GM19372 (cell line): ENCODE results near the gene INPP5F.

Source experiments
- ATAC-seq: cut with Tn5 transposase; IDR thresholded peaks from one replicate; pipeline ENCODE4 v1.9.1; 2021; ENCODE audit warnings: mild to moderate bottlenecking, low read depth, moderate library complexity; ENCODE audit not compliant: unreplicated experiment

The INPP5F gene

DNA sequence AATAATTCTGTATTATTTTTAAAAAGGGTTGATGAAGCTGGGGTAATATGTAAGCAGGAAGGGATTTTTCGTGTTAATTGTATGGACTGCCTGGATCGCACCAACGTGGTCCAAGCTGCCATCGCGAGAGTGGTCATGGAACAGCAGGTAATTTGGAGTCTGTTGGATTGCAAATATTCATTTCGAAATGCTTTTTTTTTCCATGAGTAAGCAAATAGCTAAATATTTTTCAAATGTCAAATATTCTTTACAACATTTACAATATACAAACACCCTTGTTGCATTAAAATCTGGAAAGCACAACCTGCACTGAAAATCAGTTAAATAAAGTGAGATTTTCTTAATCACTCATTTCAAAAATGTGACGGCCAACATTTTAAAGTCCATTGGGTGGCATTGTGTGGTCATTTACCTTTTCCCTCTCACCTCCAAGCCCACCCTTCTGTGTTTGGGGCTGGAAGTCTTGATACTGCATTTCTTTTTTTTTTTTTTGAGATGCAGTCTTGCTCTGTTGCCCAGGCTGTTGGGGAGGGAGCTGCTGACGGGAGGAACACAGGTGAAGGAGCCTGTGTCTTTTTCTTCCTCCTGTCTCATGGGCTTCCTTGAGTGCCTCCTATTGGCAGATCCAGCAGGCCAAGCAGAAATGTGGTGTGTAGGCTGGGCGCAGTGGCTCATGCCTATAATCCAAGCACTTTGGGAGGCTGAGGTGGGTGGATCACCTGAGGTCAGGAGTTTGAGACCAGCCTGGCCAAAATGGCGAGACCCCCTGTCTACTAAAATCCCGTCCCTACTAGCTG lies 80.7 kb downstream of the INPP5F start:
- ATAC-seq: no peak

- ATAC-seq: peak; percentile 65
These were observed 82.3 kb downstream of the INPP5F start for GRCh38 chr10:119807960-119808697.

DNA sequence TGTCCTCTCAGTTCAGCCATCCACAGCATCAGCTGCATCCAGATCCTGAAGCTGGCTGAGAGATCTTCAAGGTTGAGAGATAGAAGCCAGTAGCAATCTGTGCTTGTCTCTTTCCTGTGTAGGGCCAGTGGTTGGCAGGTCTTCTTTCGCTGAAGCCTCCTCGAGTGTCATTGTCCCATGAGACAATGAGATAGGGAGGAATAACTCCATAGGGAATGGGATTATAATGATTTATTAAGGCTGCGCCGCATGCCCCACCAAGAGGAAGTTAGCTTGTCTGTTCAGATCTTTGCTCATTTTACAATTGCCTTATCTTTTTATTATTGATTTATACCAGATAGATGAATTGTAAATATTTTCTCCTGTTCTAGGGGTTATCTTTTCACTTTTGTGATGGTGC lies 85.3 kb downstream of the INPP5F start:
- ATAC-seq: no peak

GRCh38 chr10:119812684-119813083 lies 86.8 kb downstream of the INPP5F start:
- no peak for ATAC-seq

DNA sequence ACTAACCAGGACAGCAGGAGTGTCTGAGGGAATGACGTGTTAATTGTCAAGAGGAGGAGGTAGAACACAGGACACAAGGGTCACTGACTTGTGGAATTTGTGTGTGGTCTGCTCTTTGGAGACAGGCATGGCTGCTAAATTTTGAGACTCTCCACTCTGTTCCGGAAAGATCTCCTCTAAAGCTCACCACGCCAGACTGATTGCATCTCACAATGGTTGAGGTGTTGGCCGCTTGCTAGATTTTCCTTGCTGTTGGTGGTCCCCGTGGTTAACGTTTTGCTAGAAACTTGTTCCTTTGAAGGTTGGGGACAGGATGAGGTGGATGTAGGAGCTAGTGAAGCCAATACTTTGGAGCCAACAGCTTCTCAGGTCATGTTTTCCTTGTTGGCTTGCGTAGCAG lies 89.8 kb downstream of the INPP5F start:
- ATAC-seq: no peak

GRCh38 chr10:119817991-119818888 lies 92.4 kb downstream of the INPP5F start:
- no peak for ATAC-seq

DNA sequence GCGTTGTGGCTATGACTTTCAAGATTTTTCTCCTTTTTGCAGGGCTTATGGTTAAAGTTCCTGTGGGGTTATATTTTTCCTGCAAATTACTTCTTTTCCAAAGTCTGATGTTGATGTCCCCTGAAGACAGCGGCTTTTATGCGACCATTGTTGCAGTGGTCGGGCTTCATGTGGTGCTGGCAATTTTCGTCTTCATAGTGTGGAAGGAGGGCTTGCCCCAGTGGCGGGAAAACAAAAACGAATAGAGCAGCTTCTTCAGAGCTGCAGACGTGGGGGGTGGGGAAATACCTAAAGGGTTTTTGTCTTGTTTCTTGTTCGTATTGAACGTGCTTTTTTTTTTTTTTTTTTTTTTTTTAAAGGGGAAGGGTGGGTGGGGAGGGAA lies 93.0 kb downstream of the INPP5F start:
- ATAC-seq: no peak

- no peak for ATAC-seq
These were observed 95.3 kb downstream of the INPP5F start for GRCh38 chr10:119821182-119821581.

GRCh38 chr10:119824299-119824698 lies 98.4 kb downstream of the INPP5F start:
- no peak for ATAC-seq

DNA sequence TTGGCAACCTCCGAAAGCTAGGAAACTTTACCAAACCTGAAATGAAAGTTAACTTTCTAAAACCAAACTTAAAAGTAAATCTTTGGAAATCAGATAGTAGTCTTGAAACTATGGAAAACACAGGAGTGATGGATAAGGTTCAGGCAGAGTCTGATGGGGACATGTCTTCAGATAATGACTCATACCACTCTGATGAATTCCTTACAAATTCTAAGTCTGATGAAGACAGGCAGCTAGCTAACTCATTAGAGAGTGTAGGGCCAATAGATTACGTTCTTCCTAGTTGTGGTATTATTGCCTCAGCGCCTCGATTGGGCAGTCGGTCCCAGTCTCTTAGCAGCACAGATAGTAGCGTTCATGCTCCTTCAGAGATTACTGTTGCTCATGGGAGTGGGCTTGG lies 100.9 kb downstream of the INPP5F start:
- ATAC-seq: no peak

DNA sequence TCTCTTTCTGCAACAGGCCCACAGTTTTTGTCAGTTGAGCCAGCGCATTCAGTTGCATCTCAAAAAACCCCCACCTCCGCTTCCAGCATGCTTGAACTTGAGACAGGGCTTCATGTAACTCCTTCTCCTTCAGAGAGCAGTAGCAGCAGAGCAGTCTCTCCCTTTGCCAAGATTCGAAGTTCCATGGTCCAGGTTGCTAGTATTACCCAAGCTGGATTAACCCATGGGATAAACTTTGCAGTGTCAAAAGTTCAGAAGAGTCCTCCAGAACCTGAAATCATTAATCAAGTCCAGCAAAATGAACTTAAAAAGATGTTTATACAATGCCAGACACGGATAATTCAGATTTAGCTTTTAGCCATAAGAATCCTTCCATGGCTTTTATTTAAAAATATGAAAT lies 101.6 kb downstream of the INPP5F start:
- no peak for ATAC-seq

DNA sequence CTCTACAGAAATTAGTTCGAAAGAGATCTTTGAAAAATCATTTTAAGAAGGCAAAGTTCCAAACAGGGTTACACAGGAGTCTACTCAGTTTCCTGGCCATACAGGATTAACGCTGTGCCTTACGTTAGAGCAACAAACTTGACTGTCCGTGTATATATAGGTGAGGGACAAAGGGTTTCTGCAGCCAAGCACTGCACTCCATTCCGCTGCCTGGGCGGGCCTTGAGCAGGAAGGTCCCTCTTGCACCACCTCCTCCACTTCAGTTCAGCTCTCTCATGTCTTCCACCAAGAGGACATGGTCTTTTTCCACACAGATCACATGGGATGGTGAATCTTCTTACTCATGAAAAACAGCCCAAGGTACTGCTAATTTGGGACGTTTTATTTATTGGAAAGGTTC lies 103.6 kb downstream of the INPP5F start:
- no peak for ATAC-seq

GRCh38 chr10:119830851-119831250 lies 105.0 kb downstream of the INPP5F start:
- no peak for ATAC-seq

DNA sequence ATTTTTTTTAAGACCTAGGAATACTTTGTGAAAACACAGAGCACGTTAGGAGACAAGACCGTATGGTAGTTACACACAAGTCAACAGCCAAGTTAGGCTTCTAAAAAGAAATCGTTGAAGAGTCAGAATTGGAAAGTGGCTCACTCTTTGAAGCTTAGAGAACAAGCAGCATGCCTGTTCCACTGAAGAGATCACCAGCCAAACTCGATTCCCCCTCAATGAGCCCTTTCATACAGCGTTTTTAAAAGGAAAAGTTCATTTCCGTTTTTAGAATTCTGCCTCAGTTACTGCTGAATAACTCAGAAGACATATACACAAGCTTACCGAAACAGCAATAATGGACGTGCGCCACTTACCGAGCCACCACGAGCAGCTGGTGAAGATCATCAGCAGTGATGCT lies 105.8 kb downstream of the INPP5F start:
- ATAC-seq: no peak

DNA sequence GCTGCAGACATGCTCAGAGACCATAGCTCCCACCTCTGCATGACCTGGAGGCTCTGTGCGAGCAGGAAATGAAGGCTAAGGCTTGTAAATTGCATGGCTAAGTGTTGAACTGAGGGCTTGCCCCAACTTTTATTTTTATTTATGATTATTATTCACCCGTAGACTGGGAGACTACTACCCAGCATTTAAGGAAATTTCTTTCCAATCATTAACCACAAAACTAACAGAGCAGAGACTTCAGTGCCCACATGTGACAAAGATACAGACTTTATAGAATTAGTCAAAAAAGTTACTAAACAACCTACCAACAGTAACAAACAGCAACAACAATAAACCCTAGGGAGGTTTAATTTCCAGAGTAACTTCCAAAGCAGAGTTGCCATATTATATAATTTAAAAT lies 107.1 kb downstream of the INPP5F start:
- ATAC-seq: no peak

GRCh38 chr10:119834188-119834587 lies 108.3 kb downstream of the INPP5F start:
- no peak for ATAC-seq

DNA sequence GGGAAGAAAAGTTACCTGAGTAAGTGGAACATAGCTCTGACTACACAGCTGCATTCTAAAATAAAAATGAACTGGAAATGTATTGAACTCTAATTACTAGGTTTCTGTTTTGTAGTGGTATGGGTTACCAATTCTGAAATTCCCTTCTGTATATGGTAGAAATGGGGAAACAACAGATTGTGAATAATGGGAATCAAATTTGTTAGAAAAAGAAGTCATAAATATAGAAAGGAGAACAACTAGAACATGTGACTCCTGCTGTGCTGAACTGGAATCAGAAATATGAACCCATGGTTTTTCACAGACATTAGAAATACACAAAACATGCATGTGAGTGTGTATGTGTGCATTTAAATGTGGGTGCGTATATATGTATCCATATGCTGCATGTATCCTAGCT lies 119.8 kb downstream of the INPP5F start:
- ATAC-seq: no peak

- ATAC-seq: no peak
These were observed 123.4 kb downstream of the INPP5F start for GRCh38 chr10:119849031-119849789.

DNA sequence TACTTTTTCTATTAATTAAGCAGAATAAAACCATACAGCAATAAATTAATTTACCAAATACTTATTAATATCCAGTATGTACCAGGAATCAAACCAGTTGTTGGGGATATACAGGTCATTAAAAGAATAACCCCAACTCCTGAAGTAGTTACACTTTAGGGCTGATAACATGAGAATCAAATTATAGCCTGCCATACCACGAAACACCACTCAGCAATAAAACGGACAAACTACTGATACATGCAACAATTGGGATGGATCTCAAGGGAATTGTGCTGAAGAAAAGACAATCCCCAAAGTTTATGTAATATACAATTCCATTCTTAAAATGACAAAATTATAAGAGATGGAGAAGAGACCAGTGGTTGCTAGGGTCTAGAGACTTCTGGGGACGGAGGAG lies 124.1 kb downstream of the INPP5F start:
- no peak for ATAC-seq

DNA sequence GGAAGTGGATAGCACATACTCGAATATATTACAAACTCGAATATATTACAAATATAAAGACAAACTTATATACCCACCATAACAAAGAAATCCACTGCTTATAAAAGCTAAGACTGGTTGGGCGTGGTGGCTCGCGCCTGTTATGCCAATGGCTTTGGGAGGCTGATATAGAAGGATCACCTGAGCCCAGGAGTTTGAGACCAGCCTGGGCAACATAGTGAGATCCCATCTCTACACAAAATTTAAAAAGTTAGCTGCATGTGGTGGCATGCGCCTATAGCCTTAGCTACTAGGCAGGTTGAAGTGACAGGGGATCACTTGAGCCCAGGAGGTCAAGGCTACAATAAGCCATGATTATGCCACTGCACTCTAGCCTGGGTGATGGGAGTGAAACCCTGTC lies 126.4 kb downstream of the INPP5F start:
- no peak for ATAC-seq
